ENCODE measurements around the gene NRCAM. TPM values are rescaled to one million over a fixed set of nuclear protein-coding genes. Genes with fewer than 3 reads are reported as not detected.

The NRCAM gene
- total RNA-seq, 1 donor from 2014 or later: 2.0 TPM

- intact Hi-C loops (cut with DNase I): no loop called here
- no peak for TF ChIP-seq CTCF (IDR thresholded peaks at IDR 0.05)
These were observed 331.4 kb downstream of the NRCAM start for GRCh38 chr7:108124820-108125219.

GRCh38 chr7:108122181-108122580, 334.1 kb downstream of the NRCAM start:
- no peak overlapping the region for H3K27ac ChIP-seq
- intact Hi-C loops (cut with DNase I): no loop called here
- DNase-seq (no peak), ATAC-seq (no peak)
- H3K4me3 ChIP-seq: no peak overlapping the region
- H3K9me3 ChIP-seq: no peaks in the 10 kb centered on the region
- H3K27me3 ChIP-seq: no peaks in the 10 kb centered on the region
- no peaks in the 10 kb centered on the region for H3K36me3 ChIP-seq
- H3K4me1 ChIP-seq: peaks cover 4% of the 10 kb centered on the region
- TF ChIP-seq CTCF (IDR thresholded peaks at IDR 0.05): no peak

More at GRCh38 chr7:108124820-108125219, 331.4 kb downstream of the NRCAM start:
- H3K4me3 ChIP-seq: no peak overlapping the region
- no peaks in the 10 kb centered on the region for H3K36me3 ChIP-seq
- H3K27me3 ChIP-seq: no peaks in the 10 kb centered on the region
- H3K27ac ChIP-seq: no peak overlapping the region
- ATAC-seq (no peak), DNase-seq (no peak)
- H3K4me1 ChIP-seq: peaks cover 4% of the 10 kb centered on the region
- H3K9me3 ChIP-seq: no peaks in the 10 kb centered on the region

- H3K27me3 ChIP-seq: no peaks in the 10 kb centered on the region
- H3K9me3 ChIP-seq: no peaks in the 10 kb centered on the region
- no peak for TF ChIP-seq CTCF (IDR thresholded peaks at IDR 0.05)
- H3K36me3 ChIP-seq: no peaks in the 10 kb centered on the region
- intact Hi-C loops (cut with DNase I): no loop called here
- no peak overlapping the region for H3K27ac ChIP-seq
- H3K4me3 ChIP-seq: no peak overlapping the region
- H3K4me1 ChIP-seq: peaks cover 4% of the 10 kb centered on the region
- DNase-seq: no peak
- ATAC-seq: no peak
These were observed 335.3 kb downstream of the NRCAM start for GRCh38 chr7:108120933-108121332.

- H3K36me3 ChIP-seq: no peaks in the 10 kb centered on the region
- no peaks in the 10 kb centered on the region for H3K9me3 ChIP-seq
- no peak for TF ChIP-seq CTCF (IDR thresholded peaks at IDR 0.05)
- H3K27ac ChIP-seq: no peak overlapping the region
- intact Hi-C loops (cut with DNase I): no loop called here
- H3K27me3 ChIP-seq: no peaks in the 10 kb centered on the region
- DNase-seq: no peak
- no peak for ATAC-seq
- peaks cover 4% of the 10 kb centered on the region for H3K4me1 ChIP-seq
- no peak overlapping the region for H3K4me3 ChIP-seq
These were observed 336.0 kb downstream of the NRCAM start for GRCh38 chr7:108120196-108120595.

- no peaks in the 10 kb centered on the region for H3K9me3 ChIP-seq
- no peak for TF ChIP-seq CTCF (IDR thresholded peaks at IDR 0.05)
- ATAC-seq (no peak), DNase-seq (no peak)
- H3K36me3 ChIP-seq: no peaks in the 10 kb centered on the region
- no peaks in the 10 kb centered on the region for H3K4me1 ChIP-seq
- H3K4me3 ChIP-seq: no peak overlapping the region
- intact Hi-C loops (cut with DNase I): no loop called here
- no peak overlapping the region for H3K27ac ChIP-seq
- H3K27me3 ChIP-seq: no peaks in the 10 kb centered on the region
These were observed 337.3 kb downstream of the NRCAM start for GRCh38 chr7:108118959-108119358.

Measured in upper lobe of right lung (tissue), 1 donor.